Retinal pigment epithelial cell (primary cell): ENCODE measurements around the gene LRRC4B.

Experiments used
- DNase-seq: peaks from one replicate; pipeline ENCODE4 v3.0.0-alpha.2; 2010; ENCODE audit warnings: low read depth
- H3K4me3 ChIP-seq: 2 replicates; pipeline ENCODE4 v1.5.1; 2011; ENCODE audit warnings: mild to moderate bottlenecking, low read length, control low read depth, moderate library complexity
- TF ChIP-seq, protein P1 (sequence below): conservative IDR thresholded peaks from 2 replicates; pipeline ENCODE4 v1.5.1; 2011; ENCODE audit warnings: low read depth, low read length, control low read depth, inconsistent platforms

LRRC4B gene

DNA sequence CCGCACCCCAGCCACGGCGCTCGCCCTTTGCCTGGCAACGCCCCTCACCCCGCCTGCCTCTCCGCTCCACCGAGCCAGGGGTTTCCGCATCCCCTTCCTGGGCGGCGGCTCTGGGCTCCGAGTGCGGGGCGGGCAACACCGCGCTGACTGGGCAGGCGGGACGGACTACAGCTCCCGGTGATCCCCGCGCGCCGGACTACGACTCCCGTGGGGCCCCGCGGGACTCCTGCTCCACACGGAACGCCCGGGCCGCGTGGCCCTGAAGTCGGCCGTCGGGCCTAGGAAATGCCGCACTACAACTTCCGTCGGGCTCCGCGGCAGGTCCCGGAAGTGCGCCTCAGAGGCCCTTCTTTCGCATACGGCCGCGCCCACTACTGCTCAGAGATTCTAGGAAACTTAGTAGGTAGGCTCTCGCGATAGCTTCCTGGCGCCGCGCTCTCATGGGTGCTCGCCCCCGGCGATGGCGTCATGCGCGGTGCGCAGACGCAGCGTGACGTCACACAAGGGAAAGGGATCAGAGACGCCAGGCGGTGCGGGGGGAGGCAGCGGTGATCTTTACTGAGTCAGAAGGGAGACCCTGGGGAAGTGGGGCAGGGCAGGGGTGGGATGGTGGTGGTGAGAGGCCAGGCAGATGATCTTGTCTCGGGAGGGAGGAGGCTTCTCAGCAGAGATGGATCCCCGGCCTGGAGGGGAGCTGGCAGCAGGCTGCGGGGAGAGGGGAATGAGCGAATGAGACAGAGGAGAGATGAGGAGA lies 57.0 kb downstream of the LRRC4B start, which contains the start of gene JOSD2:
TSS of gene JOSD2 (minus strand) at position 123 of the 754 bp plus-strand sequence. CDS start 760 bp downstream, outside the sequence.
- peak within 1 kb of the TSS; percentile 83 for H3K4me3 ChIP-seq
- TF ChIP-seq, protein P1, sequence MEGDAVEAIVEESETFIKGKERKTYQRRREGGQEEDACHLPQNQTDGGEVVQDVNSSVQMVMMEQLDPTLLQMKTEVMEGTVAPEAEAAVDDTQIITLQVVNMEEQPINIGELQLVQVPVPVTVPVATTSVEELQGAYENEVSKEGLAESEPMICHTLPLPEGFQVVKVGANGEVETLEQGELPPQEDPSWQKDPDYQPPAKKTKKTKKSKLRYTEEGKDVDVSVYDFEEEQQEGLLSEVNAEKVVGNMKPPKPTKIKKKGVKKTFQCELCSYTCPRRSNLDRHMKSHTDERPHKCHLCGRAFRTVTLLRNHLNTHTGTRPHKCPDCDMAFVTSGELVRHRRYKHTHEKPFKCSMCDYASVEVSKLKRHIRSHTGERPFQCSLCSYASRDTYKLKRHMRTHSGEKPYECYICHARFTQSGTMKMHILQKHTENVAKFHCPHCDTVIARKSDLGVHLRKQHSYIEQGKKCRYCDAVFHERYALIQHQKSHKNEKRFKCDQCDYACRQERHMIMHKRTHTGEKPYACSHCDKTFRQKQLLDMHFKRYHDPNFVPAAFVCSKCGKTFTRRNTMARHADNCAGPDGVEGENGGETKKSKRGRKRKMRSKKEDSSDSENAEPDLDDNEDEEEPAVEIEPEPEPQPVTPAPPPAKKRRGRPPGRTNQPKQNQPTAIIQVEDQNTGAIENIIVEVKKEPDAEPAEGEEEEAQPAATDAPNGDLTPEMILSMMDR, result no peak
- DNase-seq, result peak; percentile 96

DNA sequence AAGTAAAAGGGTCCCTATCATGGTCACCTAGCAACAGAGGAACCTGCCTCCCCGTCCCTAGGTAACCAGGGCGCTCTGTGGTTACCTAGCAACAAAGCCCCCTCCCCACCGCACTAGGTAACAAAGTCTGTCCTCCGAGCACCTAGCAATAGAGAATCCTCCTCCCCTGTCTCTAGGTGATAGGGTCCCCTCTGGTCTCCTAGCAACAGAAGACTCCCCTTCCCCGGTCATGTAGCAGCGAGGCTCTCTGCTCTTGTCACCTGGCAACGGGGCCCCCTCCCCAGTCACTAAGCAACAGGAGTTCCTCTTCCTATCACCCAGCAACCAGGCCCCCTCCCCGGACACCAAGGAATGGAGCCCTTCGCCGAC lies 57.6 kb downstream of the LRRC4B start:
- no peak for DNase-seq
- H3K4me3 ChIP-seq, result peak overlapping the region; percentile 83
- TF ChIP-seq, protein P1, result no peak

DNA sequence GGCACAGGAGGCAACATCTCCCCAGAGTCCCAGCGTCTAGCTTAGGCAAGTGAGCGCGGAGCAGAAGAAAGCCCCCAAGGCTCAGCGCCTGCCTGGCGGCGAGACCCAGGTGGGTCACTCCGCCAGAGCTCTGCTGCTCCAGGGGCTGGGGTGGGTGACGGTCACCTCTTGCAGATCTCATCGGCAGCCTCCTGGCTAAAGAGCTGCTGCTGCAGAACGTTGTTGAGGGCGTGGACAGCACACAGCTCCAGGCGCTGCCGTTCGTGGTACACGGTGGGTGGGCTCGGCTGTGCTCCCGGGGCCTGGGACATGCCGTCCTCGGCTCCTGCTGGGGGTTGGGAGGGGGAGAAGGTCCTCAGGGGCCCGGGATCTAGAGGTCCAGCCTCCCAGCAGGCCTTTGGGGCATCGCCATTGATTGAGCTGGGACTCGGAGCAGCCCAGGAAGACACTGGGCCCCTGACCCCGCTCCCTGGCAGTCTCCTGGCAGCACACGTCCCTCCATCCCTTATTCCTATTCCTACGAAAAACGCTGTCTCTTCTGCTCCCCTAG lies 58.0 kb downstream of the LRRC4B start:
- H3K4me3 ChIP-seq, result peak overlapping the region; percentile 83
- DNase-seq, result no peak
- TF ChIP-seq, protein P1, result no peak

DNA sequence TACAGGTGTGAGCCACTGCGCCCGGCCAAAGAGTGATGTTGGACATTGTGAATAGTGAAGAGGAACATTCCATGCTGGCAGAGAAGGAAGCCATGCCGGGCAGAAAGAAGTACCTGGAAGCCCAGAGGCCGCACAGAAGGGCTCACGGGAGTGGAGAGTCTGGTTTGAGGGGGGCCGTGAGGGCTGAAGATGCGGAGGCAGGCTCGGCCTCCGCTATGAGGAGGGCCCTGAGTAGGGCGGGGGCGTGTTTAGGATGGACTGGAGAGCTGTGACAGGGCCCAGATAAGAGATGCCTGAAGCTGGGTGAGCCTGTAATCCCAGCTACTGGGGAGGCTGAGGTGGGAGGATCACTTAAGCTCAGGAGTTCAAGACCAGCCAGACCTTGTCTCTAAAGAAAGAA lies 58.9 kb downstream of the LRRC4B start:
- TF ChIP-seq, protein P1, result no peak
- H3K4me3 ChIP-seq, result no peak overlapping the region
- DNase-seq, result no peak

DNA sequence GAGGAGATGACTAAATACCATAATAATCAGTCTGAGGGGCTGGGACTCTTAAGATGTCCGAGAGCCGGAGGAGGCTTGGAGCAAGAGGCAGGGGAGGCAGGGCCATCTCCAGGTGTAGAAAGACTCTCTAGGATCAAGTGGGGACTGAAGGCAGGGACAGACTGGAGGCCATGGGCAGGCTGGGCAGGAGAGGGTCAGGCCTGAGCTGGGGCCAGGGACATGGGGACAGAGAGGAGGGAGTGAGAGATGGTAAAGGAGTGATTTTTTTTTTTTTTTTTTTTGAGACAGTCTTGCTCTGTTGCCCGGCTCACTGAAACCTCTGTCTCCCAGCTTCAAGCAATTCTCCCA lies 59.4 kb downstream of the LRRC4B start:
- TF ChIP-seq, protein P1, result no peak
- no peak for DNase-seq
- H3K4me3 ChIP-seq, result no peak overlapping the region

DNA sequence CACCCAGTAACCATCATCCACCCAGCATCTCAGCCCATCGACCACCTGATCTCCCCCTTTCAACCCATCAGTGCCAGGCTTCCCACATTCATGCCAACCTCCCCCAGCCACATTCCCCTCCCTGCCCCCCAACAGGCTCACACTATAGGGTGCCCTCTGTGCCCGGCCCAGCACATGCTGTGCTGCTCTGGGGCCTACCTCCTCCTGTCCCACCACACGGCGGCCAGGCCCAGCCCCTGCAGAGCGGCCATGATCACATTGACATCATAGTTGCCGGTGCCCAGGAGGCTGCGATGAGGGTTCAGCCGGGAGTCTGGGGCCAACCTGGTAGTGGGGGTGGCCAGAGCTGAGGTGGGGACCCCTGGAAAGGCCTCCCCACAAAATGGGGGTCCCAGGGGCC lies 60.9 kb downstream of the LRRC4B start:
- TF ChIP-seq, protein P1, result no peak
- DNase-seq, result no peak
- H3K4me3 ChIP-seq, result no peak overlapping the region

DNA sequence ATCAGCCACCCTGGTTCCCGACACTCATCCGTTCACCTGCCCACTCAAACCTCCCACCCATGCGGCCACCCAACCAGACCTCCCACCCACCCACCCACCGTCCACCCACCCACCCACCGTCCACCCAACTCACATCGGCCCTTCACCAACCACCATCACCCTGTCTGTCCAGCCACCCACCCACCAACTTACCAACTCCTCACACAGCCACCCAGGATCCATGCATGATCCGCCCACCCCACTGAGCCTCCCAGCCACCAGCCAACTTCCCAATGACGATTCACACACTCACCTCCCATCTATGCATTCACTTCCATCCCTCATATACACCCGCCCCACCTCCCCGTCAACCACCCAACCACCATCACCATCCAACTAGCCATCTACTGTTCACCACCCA lies 61.5 kb downstream of the LRRC4B start:
- TF ChIP-seq, protein P1, result no peak
- no peak for DNase-seq
- no peak overlapping the region for H3K4me3 ChIP-seq
